ENCODE data around the gene ARMCX2. TPM values are rescaled to one million over a fixed set of nuclear protein-coding genes. Genes with fewer than 3 reads are reported as not detected.
A peak's percentile ranks its signal among the peaks of the same experiment; 100 is the strongest.

ARMCX2 gene
- total RNA-seq (63.9 and 64.5 TPM in 2 replicates), polyA plus RNA-seq (13.3 and 19.0 TPM in 2 replicates)

DNA sequence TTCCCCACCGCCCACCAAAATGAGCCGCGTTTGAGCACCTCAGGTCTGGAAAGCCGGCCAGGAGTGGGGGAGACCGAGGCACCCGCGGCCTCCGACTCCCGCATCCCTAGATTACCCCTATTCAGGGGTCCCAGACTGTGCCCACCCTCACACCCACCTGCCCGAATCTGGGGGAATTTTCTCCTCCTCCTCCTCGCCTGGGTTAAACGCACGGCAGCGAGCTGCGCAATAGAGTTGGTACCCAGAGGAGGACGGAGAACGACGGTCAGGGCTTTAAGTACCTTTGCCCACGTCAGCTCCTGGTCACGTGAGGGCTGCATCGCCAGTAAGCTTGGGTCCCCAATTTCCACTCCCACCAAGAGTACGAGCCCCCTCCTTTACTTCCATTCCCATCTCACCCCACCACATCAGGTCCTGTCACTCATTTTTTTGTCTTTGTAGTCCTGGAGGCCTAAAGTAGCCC, at the start of gene ARMCX2:
TSS of gene ARMCX2 (minus strand) at position 250 of the 463 bp plus-strand sequence. CDS start 2,262 bp downstream, outside the sequence.
- WGBS (ENCODE audit: low lambda C conversion rate, missing lambda C conversion rate): 66% methylated on average over 21 of the region's 22 CpGs
- TF ChIP-seq EZH2 (IDR thresholded peaks at IDR 0.05; ENCODE audit: borderline replicate concordance) (no peak), EZH2phosphoT487 (IDR thresholded peaks at IDR 0.05; ENCODE audit: low read depth, severe bottlenecking, unreplicated experiment) (no peak)
- TF ChIP-seq, protein P1, sequence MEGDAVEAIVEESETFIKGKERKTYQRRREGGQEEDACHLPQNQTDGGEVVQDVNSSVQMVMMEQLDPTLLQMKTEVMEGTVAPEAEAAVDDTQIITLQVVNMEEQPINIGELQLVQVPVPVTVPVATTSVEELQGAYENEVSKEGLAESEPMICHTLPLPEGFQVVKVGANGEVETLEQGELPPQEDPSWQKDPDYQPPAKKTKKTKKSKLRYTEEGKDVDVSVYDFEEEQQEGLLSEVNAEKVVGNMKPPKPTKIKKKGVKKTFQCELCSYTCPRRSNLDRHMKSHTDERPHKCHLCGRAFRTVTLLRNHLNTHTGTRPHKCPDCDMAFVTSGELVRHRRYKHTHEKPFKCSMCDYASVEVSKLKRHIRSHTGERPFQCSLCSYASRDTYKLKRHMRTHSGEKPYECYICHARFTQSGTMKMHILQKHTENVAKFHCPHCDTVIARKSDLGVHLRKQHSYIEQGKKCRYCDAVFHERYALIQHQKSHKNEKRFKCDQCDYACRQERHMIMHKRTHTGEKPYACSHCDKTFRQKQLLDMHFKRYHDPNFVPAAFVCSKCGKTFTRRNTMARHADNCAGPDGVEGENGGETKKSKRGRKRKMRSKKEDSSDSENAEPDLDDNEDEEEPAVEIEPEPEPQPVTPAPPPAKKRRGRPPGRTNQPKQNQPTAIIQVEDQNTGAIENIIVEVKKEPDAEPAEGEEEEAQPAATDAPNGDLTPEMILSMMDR (IDR thresholded peaks at IDR 0.05; ENCODE audit: poor library complexity): no peak
- peak; percentile 73 for DNase-seq (ENCODE audit: low spot score)
- H3K4me1 ChIP-seq (ENCODE audit: insufficient read depth): peaks cover 3% of the 10 kb centered on the region
- peak within 1 kb of the TSS; percentile 72 for H3K4me2 ChIP-seq
- no peaks in the 10 kb centered on the region for H3K79me2 ChIP-seq
- peak within 1 kb of the TSS; percentile 76 for H3K27ac ChIP-seq
- H4K20me1 ChIP-seq (ENCODE audit: insufficient read depth, poor library complexity, severe bottlenecking): no peaks in the 10 kb centered on the region
- no peaks in the 10 kb centered on the region for H3K36me3 ChIP-seq (replicated peaks; ENCODE audit: insufficient read depth, low read depth)
- H3K4me3 ChIP-seq: peak within 1 kb of the TSS; percentile 69
- H2AFZ ChIP-seq: peak within 1 kb of the TSS; percentile 50
- no peaks in the 10 kb centered on the region for H3K9me3 ChIP-seq (ENCODE audit: low read depth)
- no peaks in the 10 kb centered on the region for H3K9me2 ChIP-seq (replicated peaks; ENCODE audit: insufficient read depth)
- H3K27me3 ChIP-seq: no peaks in the 10 kb centered on the region

DNA sequence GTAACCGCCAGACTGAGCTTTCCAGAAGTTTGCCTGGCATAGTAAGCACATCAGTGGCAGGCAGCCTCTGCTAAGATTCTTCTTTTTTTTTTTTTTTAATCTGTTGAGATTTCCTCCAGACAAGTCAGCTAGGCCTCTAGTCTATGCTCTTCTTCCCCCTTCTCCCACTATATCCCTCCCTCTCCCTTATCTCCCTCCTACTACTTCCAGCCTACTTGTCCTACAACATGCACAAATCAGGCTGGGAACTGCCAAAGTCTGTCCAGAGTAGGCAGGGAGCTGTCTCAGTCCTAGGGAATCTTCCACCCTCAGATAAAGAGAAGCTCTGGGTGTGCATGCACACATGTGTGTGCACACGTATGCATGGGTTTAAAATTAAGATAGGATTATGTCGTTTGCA, 49.7 kb upstream of the ARMCX2 start:
- WGBS (ENCODE audit: low lambda C conversion rate, missing lambda C conversion rate): 57% methylated on average over 3 of the region's 3 CpGs
- H3K4me2 ChIP-seq: no peak overlapping the region

DNA sequence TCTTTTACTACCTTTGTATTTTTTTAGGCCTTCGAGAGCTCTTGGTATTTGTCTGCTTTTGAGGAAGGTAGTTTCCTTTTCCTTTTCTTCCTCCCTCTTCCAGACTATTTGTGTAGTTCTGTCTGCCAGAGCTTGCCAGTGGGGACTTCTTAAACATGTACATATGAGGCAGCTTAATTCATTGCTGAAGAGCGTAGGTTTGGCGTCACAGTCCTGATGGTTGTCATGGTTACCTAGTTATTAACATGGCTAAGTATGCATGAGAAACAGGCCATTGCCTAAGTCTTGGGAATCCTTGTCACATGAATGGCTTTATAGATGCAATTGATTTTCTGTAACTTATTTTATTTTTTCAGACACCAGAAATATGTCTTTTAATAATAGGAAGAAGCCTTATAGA, 48.5 kb upstream of the ARMCX2 start:
- TF ChIP-seq EZH2 (IDR thresholded peaks at IDR 0.05; ENCODE audit: borderline replicate concordance) (no peak), EZH2phosphoT487 (IDR thresholded peaks at IDR 0.05; ENCODE audit: low read depth, severe bottlenecking, unreplicated experiment) (no peak)
- TF ChIP-seq, protein P1 (IDR thresholded peaks at IDR 0.05; ENCODE audit: poor library complexity): no peak
- WGBS (ENCODE audit: low lambda C conversion rate, missing lambda C conversion rate): 44% methylated on average over 3 of the region's 3 CpGs

More for the DNA sequence above, 49.7 kb upstream of the ARMCX2 start:
- Histone ChIP-seq H4K20me1 (ENCODE audit: insufficient read depth, poor library complexity, severe bottlenecking) (no peaks in the 10 kb centered on the region), H3K36me3 (replicated peaks; ENCODE audit: insufficient read depth, low read depth) (no peaks in the 10 kb centered on the region), H3K4me1 (ENCODE audit: insufficient read depth) (no peaks in the 10 kb centered on the region), H3K27ac (no peak overlapping the region), H3K4me3 (no peak overlapping the region), H3K9me3 (ENCODE audit: low read depth) (no peaks in the 10 kb centered on the region), H3K79me2 (no peaks in the 10 kb centered on the region), H3K9me2 (replicated peaks; ENCODE audit: insufficient read depth) (no peaks in the 10 kb centered on the region), H3K27me3 (no peaks in the 10 kb centered on the region), H2AFZ (no peak overlapping the region)
- DNase-seq (ENCODE audit: low spot score): no peak
- TF ChIP-seq, protein P1 (IDR thresholded peaks at IDR 0.05; ENCODE audit: poor library complexity): no peak
- no peak for TF ChIP-seq EZH2phosphoT487 (IDR thresholded peaks at IDR 0.05; ENCODE audit: low read depth, severe bottlenecking, unreplicated experiment)
- TF ChIP-seq EZH2 (IDR thresholded peaks at IDR 0.05; ENCODE audit: borderline replicate concordance): no peak

More for the DNA sequence above, 48.5 kb upstream of the ARMCX2 start:
- no peaks in the 10 kb centered on the region for H3K9me2 ChIP-seq (replicated peaks; ENCODE audit: insufficient read depth)
- no peak overlapping the region for H3K4me3 ChIP-seq
- no peak overlapping the region for H3K4me2 ChIP-seq
- no peaks in the 10 kb centered on the region for H3K4me1 ChIP-seq (ENCODE audit: insufficient read depth)
- H3K79me2 ChIP-seq: no peaks in the 10 kb centered on the region
- H3K27ac ChIP-seq: no peak overlapping the region
- no peak for DNase-seq (ENCODE audit: low spot score)
- H2AFZ ChIP-seq: no peak overlapping the region
- H3K27me3 ChIP-seq: no peaks in the 10 kb centered on the region
- H3K36me3 ChIP-seq (replicated peaks; ENCODE audit: insufficient read depth, low read depth): no peaks in the 10 kb centered on the region
- no peaks in the 10 kb centered on the region for H3K9me3 ChIP-seq (ENCODE audit: low read depth)
- no peaks in the 10 kb centered on the region for H4K20me1 ChIP-seq (ENCODE audit: insufficient read depth, poor library complexity, severe bottlenecking)

All from hepatocyte (in vitro differentiated cells).